Fibroblast of peridontal ligament (primary cell): ENCODE measurements around the gene SQSTM1.

Source experiments
- DNase-seq: peaks from one replicate; pipeline ENCODE4 v3.0.0-alpha.2; 2010; ENCODE audit errors: extremely low read depth

Gene SQSTM1

GRCh38 chr5:179794575-179794974 is 26.1 kb upstream of the SQSTM1 start:
- DNase-seq = no peak

- DNase-seq = no peak
These were observed 25.4 kb upstream of the SQSTM1 start for GRCh38 chr5:179795049-179795862.

- peak; percentile 67 for DNase-seq
These were observed 24.6 kb upstream of the SQSTM1 start for GRCh38 chr5:179795863-179796833.

- DNase-seq = no peak
These were observed 23.7 kb upstream of the SQSTM1 start for GRCh38 chr5:179796877-179797608.

- DNase-seq = no peak
These were observed 23.0 kb upstream of the SQSTM1 start for GRCh38 chr5:179797741-179798140.

- DNase-seq = no peak
These were observed 22.4 kb upstream of the SQSTM1 start for GRCh38 chr5:179798144-179798770.

- no peak for DNase-seq
These were observed 21.7 kb upstream of the SQSTM1 start for GRCh38 chr5:179798771-179799643.

- no peak for DNase-seq
These were observed 21.1 kb upstream of the SQSTM1 start for GRCh38 chr5:179799644-179799973.

- no peak for DNase-seq
These were observed 20.5 kb upstream of the SQSTM1 start for GRCh38 chr5:179800071-179800695.

- DNase-seq = no peak
These were observed 20.0 kb upstream of the SQSTM1 start for GRCh38 chr5:179800696-179801201.

GRCh38 chr5:179801304-179802206 is 19.1 kb upstream of the SQSTM1 start:
- DNase-seq = peak; percentile 35

GRCh38 chr5:179802207-179802883 is 18.4 kb upstream of the SQSTM1 start:
- DNase-seq = no peak

GRCh38 chr5:179802950-179803562 is 17.6 kb upstream of the SQSTM1 start:
- DNase-seq = no peak

- no peak for DNase-seq
These were observed 16.8 kb upstream of the SQSTM1 start for GRCh38 chr5:179803651-179804554.

- DNase-seq = no peak
These were observed 16.2 kb upstream of the SQSTM1 start for GRCh38 chr5:179804555-179804947.

GRCh38 chr5:179805070-179805528 is 15.6 kb upstream of the SQSTM1 start:
- DNase-seq = no peak
